OCI-LY3 (cell line): ENCODE data around the gene PRR18.

Experiments used
- EZH2phosphoT487 ChIP-seq: fragments of 200-600 bp; shearing (Covaris generic); IDR thresholded peaks from 2 replicates; pipeline ENCODE4 v1.6.1; 2018; ENCODE audit warnings: antibody characterized with exemption, mixed run types, low read depth
- TF ChIP-seq, protein P1 (sequence below): fragments of 200-600, 300-600 bp; sonication (generic); IDR thresholded peaks from 2 replicates; pipeline ENCODE4 v1.5.1; 2014; ENCODE audit warnings: antibody characterized with exemption, low read length, low read depth

DNA sequence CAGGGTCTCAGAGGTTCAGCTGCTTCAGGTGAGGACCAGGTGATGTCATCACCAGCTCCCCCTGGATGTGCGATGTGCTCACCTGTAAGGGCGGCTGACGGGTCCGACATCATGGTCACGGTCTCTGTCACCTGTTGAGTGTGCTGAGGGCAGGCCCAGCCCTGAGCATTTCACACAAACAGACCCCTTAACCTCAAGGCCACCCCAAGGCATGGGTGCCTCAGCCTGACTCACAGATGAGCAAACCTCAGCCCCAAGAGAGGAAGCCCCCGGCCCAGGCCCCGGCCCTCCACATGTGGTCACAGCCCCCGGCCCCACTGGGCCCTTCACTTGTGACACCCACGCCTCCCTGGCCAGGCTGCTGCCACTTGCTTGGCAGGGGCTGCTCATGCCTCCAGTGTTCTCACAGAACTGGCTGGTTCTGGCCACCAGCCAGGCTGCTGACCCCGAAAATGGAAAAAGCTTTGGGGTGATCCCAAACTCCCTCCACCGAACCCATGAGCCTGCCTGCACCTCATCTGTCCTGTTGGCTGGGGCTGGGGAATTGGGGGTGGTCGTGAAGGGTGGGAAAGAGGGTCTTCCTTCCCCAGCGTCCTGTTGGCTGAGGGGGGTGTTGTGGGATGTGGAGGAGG lies 33.3 kb downstream of the PRR18 start:
- TF ChIP-seq, protein P1, sequence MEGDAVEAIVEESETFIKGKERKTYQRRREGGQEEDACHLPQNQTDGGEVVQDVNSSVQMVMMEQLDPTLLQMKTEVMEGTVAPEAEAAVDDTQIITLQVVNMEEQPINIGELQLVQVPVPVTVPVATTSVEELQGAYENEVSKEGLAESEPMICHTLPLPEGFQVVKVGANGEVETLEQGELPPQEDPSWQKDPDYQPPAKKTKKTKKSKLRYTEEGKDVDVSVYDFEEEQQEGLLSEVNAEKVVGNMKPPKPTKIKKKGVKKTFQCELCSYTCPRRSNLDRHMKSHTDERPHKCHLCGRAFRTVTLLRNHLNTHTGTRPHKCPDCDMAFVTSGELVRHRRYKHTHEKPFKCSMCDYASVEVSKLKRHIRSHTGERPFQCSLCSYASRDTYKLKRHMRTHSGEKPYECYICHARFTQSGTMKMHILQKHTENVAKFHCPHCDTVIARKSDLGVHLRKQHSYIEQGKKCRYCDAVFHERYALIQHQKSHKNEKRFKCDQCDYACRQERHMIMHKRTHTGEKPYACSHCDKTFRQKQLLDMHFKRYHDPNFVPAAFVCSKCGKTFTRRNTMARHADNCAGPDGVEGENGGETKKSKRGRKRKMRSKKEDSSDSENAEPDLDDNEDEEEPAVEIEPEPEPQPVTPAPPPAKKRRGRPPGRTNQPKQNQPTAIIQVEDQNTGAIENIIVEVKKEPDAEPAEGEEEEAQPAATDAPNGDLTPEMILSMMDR, result no peak
- TF ChIP-seq EZH2phosphoT487, result no peak
